ENCODE measurements around the gene COL18A1. TPM values are rescaled to one million over a fixed set of nuclear protein-coding genes. Genes with fewer than 3 reads are reported as not detected.

The COL18A1 gene
- total RNA-seq, 1 experiment from 2014 or later, result 170 TPM

DNA sequence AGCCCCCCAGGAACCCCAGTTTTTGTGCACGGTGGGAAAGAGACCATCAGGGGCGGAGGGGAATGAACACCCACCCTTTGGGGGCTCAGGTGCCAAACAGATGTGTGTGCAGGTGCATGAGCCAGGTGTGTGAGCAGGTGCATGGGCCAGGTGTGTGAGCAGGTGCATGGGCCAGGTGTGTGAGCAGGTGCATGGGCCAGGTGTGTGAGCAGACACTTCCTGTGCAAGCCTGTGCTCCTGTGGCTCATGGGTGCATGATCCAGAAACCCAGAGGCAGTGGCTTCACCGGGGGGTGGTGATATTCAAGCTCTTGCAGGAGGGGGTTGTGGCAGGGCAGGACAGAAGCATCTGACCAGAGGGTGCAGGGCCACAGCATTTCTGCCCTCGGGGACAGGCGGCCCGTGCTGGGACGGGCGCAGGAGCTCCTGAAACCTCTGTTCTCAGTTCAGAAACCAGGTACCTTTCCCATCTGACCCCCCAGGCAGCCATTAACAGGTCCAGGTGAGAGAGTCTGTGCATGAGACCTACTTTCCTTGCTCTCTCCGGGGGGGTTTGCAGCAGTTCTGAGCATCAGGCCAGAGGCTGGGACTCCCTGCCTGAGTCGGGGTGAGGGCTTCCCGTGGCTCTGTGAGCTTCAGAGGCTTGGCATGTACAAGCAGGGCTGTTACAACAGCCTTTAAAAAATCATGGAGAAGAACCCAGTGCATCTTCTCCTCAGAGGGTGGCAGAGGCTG lies 29.1 kb downstream of the COL18A1 start:
- peaks cover 42% of the 10 kb centered on the region for H3K36me3 Mint-ChIP-seq (ENCODE audit: insufficient read depth, unreplicated experiment)
- Histone ChIP-seq H3K9me3 (no peaks in the 10 kb centered on the region), H3K36me3 (ENCODE audit: control insufficient read depth, insufficient read depth, low read length) (peaks cover 1% of the 10 kb centered on the region; the same call in 1 of the 2 replicates), H3K4me1 (peaks cover 42% of the 10 kb centered on the region), H3K27me3 (replicated peaks; ENCODE audit: control insufficient read depth, insufficient read depth, low read length) (no peaks in the 10 kb centered on the region), H3K4me3 (ENCODE audit: low read depth, low read length) (no peak overlapping the region)
- DNase-seq, result no peak
- TF ChIP-seq, protein P1, sequence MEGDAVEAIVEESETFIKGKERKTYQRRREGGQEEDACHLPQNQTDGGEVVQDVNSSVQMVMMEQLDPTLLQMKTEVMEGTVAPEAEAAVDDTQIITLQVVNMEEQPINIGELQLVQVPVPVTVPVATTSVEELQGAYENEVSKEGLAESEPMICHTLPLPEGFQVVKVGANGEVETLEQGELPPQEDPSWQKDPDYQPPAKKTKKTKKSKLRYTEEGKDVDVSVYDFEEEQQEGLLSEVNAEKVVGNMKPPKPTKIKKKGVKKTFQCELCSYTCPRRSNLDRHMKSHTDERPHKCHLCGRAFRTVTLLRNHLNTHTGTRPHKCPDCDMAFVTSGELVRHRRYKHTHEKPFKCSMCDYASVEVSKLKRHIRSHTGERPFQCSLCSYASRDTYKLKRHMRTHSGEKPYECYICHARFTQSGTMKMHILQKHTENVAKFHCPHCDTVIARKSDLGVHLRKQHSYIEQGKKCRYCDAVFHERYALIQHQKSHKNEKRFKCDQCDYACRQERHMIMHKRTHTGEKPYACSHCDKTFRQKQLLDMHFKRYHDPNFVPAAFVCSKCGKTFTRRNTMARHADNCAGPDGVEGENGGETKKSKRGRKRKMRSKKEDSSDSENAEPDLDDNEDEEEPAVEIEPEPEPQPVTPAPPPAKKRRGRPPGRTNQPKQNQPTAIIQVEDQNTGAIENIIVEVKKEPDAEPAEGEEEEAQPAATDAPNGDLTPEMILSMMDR (IDR thresholded peaks at IDR 0.05; ENCODE audit: insufficient read depth in 1 of 2, low read depth in 1 of 2, low read length in 1 of 2, severe bottlenecking in 1 of 2, unreplicated experiment in 1 of 2), result no peak
- intact Hi-C loops (cut with micrococcal nuclease; ENCODE audit: unreplicated experiment), result loop anchor here (10.0 kb wide), 1 partner anchor 49 kb away; no protein-coding TSS in a partner anchor
- H3K27me3 Mint-ChIP-seq (ENCODE audit: insufficient read depth, unreplicated experiment), result no peaks in the 10 kb centered on the region
- H3K27ac Mint-ChIP-seq (ENCODE audit: unreplicated experiment), result peak overlapping the region; percentile 50
- H3K9me3 Mint-ChIP-seq (ENCODE audit: unreplicated experiment), result no peaks in the 10 kb centered on the region
- ChIA-PET CTCF (no interaction called here), POLR2A (interaction anchor here (0.6 kb wide), 1 partner anchor 958 kb away, joined by 4 read pairs; no protein-coding TSS in a partner anchor)
- H3K4me3 Mint-ChIP-seq (ENCODE audit: unreplicated experiment), result no peak overlapping the region
- H3K4me1 Mint-ChIP-seq (ENCODE audit: low read depth, unreplicated experiment), result peaks cover 28% of the 10 kb centered on the region
- no TSS peak for BruUV-seq (replicated peaks)

DNA sequence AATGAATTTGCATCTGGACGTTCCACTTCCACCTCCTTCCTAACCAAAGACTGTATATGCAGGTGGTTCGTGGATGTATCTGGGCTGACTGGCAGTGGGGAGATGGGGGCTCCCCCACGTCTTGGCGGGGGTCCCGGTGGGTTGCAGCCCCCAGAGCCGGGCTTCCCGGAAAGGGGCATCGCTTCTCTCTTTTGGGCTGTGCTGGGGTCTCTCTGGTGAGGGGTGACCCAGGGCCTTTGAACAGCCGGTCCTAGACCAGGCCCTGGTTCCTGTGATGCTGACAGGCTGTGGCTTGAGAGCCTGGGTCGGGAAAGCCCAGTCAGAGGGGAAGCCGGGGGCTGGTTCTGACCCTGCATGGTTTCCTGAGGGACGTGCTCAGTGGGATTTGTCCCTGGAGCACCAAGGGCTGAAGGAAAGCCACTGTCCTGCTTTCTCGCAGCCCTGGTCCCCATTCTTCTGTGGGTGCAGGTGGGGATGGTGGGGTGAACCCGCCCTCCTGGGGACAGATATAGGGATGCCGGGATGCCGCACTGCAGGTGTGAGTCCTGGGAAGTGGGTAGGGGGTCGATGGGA lies 29.8 kb downstream of the COL18A1 start:
- Mint-ChIP-seq H3K36me3 (ENCODE audit: insufficient read depth, unreplicated experiment) (peaks cover 42% of the 10 kb centered on the region), H3K27ac (ENCODE audit: unreplicated experiment) (no peak overlapping the region), H3K4me1 (ENCODE audit: low read depth, unreplicated experiment) (peaks cover 22% of the 10 kb centered on the region), H3K4me3 (ENCODE audit: unreplicated experiment) (no peak overlapping the region), H3K27me3 (ENCODE audit: insufficient read depth, unreplicated experiment) (no peaks in the 10 kb centered on the region), H3K9me3 (ENCODE audit: unreplicated experiment) (no peaks in the 10 kb centered on the region)
- ChIA-PET POLR2A (interaction anchor here (0.6 kb wide), 1 partner anchor 957 kb away, joined by 4 read pairs; no protein-coding TSS in a partner anchor), CTCF (no interaction called here)
- no peak for DNase-seq
- intact Hi-C loops (cut with micrococcal nuclease; ENCODE audit: unreplicated experiment), result loop anchor here (5.0 to 10.0 kb wide), 2 partner anchors 50 to 97 kb away; no protein-coding TSS in a partner anchor
- Histone ChIP-seq H3K9me3 (no peaks in the 10 kb centered on the region), H3K4me3 (ENCODE audit: low read depth, low read length) (no peak overlapping the region), H3K27me3 (replicated peaks; ENCODE audit: control insufficient read depth, insufficient read depth, low read length) (no peaks in the 10 kb centered on the region), H3K36me3 (ENCODE audit: control insufficient read depth, insufficient read depth, low read length) (no peaks in the 10 kb centered on the region; the same call in 1 of the 2 replicates), H3K4me1 (peaks cover 40% of the 10 kb centered on the region)
- no TSS peak for BruUV-seq (replicated peaks)
- TF ChIP-seq, protein P1 (IDR thresholded peaks at IDR 0.05; ENCODE audit: insufficient read depth in 1 of 2, low read depth in 1 of 2, low read length in 1 of 2, severe bottlenecking in 1 of 2, unreplicated experiment in 1 of 2), result no peak

DNA sequence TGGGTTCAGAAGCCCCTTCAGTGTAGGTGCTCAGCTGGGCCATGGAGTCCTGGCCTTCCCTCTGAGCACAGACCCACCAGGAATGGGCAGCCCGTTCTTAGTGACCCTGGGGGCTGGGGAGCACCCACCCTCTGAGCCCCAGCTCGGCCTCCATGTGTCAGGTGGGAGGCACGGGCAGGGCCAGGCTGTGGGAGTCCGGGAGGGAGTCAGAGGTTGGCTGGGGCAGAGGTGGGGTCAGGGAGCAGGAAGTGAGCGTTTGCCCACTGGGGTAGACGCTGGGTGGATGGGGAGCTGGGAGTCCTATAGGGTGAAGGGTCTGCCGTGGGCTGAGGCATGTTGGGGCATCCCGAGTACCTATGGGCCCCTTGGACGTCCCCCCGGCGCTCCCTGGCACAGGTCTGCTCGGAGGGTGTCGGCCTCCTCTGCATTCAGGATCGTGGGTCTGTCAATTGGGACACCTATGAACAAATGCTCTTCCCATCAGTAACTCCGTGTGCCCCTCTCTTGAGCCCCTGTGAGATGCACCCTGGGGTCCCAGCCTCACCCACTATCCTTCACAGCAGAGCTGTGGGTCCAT lies 30.5 kb downstream of the COL18A1 start:
- BruUV-seq (replicated peaks), result no TSS peak
- H3K27me3 Mint-ChIP-seq (ENCODE audit: insufficient read depth, unreplicated experiment), result no peaks in the 10 kb centered on the region
- no peak for DNase-seq
- H3K9me3 Mint-ChIP-seq (ENCODE audit: unreplicated experiment), result no peaks in the 10 kb centered on the region
- TF ChIP-seq, protein P1 (IDR thresholded peaks at IDR 0.05; ENCODE audit: insufficient read depth in 1 of 2, low read depth in 1 of 2, low read length in 1 of 2, severe bottlenecking in 1 of 2, unreplicated experiment in 1 of 2), result no peak
- ChIA-PET POLR2A (no interaction called here), CTCF (no interaction called here)
- no peaks in the 10 kb centered on the region; the same call in 1 of the 2 replicates for H3K36me3 ChIP-seq (ENCODE audit: control insufficient read depth, insufficient read depth, low read length)
- no peak overlapping the region for H3K27ac Mint-ChIP-seq (ENCODE audit: unreplicated experiment)
- intact Hi-C loops (cut with micrococcal nuclease; ENCODE audit: unreplicated experiment), result loop anchor here (5.0 to 10.0 kb wide), 2 partner anchors 51 to 98 kb away; no protein-coding TSS in a partner anchor
- H3K4me1 Mint-ChIP-seq (ENCODE audit: low read depth, unreplicated experiment), result peaks cover 14% of the 10 kb centered on the region
- no peak overlapping the region for H3K4me3 Mint-ChIP-seq (ENCODE audit: unreplicated experiment)
- H3K27me3 ChIP-seq (replicated peaks; ENCODE audit: control insufficient read depth, insufficient read depth, low read length), result no peaks in the 10 kb centered on the region
- peaks cover 35% of the 10 kb centered on the region for H3K36me3 Mint-ChIP-seq (ENCODE audit: insufficient read depth, unreplicated experiment)
- peaks cover 33% of the 10 kb centered on the region for H3K4me1 ChIP-seq
- no peak overlapping the region for H3K4me3 ChIP-seq (ENCODE audit: low read depth, low read length)
- no peaks in the 10 kb centered on the region for H3K9me3 ChIP-seq

Measured in Caco-2 (cell line).